OCI-LY1 (cell line): ENCODE data around the gene DCDC2B.

Experiments
- EZH2 ChIP-seq: fragments of 200-600 bp; sonication (generic), shearing (Covaris generic); IDR thresholded peaks from 2 replicates; pipeline ENCODE4 v1.8.0; 2017; ENCODE audit warnings: borderline replicate concordance, mixed run types, mild to moderate bottlenecking, antibody characterized with exemption, low read length, moderate library complexity, mixed read lengths
- TF ChIP-seq, protein P1 (sequence below): fragments of 200-600 bp; sonication (generic), shearing (Covaris generic); IDR thresholded peaks from 2 replicates; pipeline ENCODE4 v1.5.1; 2017; ENCODE audit warnings: mild to moderate bottlenecking, antibody characterized with exemption, low read length, moderate library complexity, mixed read lengths

DNA sequence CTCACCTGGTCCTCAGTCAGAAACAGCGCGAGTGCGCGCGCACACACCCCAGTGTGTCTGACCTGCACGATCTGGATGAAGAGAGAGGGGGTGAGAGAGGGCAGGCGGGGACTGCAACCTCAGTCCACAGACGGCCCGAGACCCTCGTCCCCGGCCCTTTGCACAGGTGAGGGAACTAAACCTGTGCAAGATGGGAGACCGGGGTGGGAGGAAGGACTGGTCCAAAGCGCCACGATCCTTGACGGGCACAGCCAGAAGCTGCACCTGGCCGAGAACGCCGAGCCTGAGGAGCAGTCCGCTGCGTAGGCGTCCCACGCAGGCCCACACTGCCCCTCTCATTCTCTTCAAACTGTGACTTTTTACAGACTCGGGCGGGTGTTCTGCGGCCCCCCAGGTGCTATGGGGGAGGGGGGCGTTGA lies 3.9 kb upstream of the DCDC2B start:
- TF ChIP-seq, protein P1, sequence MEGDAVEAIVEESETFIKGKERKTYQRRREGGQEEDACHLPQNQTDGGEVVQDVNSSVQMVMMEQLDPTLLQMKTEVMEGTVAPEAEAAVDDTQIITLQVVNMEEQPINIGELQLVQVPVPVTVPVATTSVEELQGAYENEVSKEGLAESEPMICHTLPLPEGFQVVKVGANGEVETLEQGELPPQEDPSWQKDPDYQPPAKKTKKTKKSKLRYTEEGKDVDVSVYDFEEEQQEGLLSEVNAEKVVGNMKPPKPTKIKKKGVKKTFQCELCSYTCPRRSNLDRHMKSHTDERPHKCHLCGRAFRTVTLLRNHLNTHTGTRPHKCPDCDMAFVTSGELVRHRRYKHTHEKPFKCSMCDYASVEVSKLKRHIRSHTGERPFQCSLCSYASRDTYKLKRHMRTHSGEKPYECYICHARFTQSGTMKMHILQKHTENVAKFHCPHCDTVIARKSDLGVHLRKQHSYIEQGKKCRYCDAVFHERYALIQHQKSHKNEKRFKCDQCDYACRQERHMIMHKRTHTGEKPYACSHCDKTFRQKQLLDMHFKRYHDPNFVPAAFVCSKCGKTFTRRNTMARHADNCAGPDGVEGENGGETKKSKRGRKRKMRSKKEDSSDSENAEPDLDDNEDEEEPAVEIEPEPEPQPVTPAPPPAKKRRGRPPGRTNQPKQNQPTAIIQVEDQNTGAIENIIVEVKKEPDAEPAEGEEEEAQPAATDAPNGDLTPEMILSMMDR: no peak
- no peak for TF ChIP-seq EZH2
